ENCODE measurements around the gene RPL38. TPM values are rescaled to one million over a fixed set of nuclear protein-coding genes. Genes with fewer than 3 reads are reported as not detected.

Gene RPL38
- total RNA-seq, 1 donor from 2014 or later, result 1,161 TPM

- Mint-ChIP-seq H3K4me1 (ENCODE audit: low read depth) (peaks cover 38% of the 10 kb centered on the region), H3K27ac (no peak overlapping the region), H3K27me3 (ENCODE audit: insufficient read depth) (peaks cover 4% of the 10 kb centered on the region), H3K9me3 (no peaks in the 10 kb centered on the region), H3K4me3 (no peak overlapping the region), H3K36me3 (ENCODE audit: low read depth) (peaks cover 13% of the 10 kb centered on the region)
- DNase-seq (ENCODE audit: low spot score), result no peak
- intact Hi-C loops (cut with micrococcal nuclease), result no loop called here
Measured at GRCh38 chr17:74215342-74215727, 11.9 kb downstream of the RPL38 start.

- H3K27ac Mint-ChIP-seq, result no peak overlapping the region
Measured at GRCh38 chr17:74216505-74216904, 13.0 kb downstream of the RPL38 start.

GRCh38 chr17:74217037-74217730 lies 13.7 kb downstream of the RPL38 start:
- Mint-ChIP-seq H3K27ac (no peak overlapping the region), H3K4me3 (no peak overlapping the region), H3K9me3 (no peaks in the 10 kb centered on the region), H3K27me3 (ENCODE audit: insufficient read depth) (peaks cover 4% of the 10 kb centered on the region), H3K4me1 (ENCODE audit: low read depth) (peaks cover 27% of the 10 kb centered on the region), H3K36me3 (ENCODE audit: low read depth) (peaks cover 6% of the 10 kb centered on the region)
- DNase-seq (ENCODE audit: low spot score), result no peak
- intact Hi-C loops (cut with micrococcal nuclease), result no loop called here

More at GRCh38 chr17:74216505-74216904, 13.0 kb downstream of the RPL38 start:
- DNase-seq (ENCODE audit: low spot score), result no peak
- Mint-ChIP-seq H3K9me3 (no peaks in the 10 kb centered on the region), H3K4me3 (no peak overlapping the region), H3K36me3 (ENCODE audit: low read depth) (peaks cover 9% of the 10 kb centered on the region), H3K4me1 (ENCODE audit: low read depth) (peaks cover 33% of the 10 kb centered on the region), H3K27me3 (ENCODE audit: insufficient read depth) (peaks cover 4% of the 10 kb centered on the region)
- intact Hi-C loops (cut with micrococcal nuclease), result no loop called here

- no peak overlapping the region for H3K4me3 Mint-ChIP-seq
- peaks cover 3% of the 10 kb centered on the region for H3K36me3 Mint-ChIP-seq (ENCODE audit: low read depth)
- H3K9me3 Mint-ChIP-seq, result no peaks in the 10 kb centered on the region
- peaks cover 4% of the 10 kb centered on the region for H3K27me3 Mint-ChIP-seq (ENCODE audit: insufficient read depth)
- peaks cover 23% of the 10 kb centered on the region for H3K4me1 Mint-ChIP-seq (ENCODE audit: low read depth)
- H3K27ac Mint-ChIP-seq, result no peak overlapping the region
- intact Hi-C loops (cut with micrococcal nuclease), result no loop called here
- no peak for DNase-seq (ENCODE audit: low spot score)
Measured at GRCh38 chr17:74217888-74218287, 14.4 kb downstream of the RPL38 start.

DNA sequence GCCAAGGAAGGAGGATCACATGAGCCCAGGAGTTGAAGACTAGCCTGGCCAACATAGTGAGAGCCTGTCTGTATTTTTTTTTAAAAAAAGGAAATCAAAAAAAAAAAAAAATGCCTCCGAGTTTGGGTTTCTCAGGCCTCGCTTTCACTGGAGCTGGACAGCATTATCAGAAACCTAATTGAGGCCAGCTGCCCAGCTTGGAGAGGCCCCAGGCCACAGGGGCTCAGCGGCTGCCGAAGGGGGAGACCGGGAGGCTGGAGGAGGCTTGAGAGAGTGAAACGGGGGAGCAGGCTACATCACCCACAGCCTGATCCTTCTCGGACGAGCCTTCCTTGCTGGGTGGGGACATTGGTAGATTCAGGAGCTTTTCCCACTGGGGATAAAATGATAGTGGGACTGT lies 15.0 kb downstream of the RPL38 start:
- no peak overlapping the region for H3K27ac Mint-ChIP-seq
- peaks cover 1% of the 10 kb centered on the region for H3K36me3 Mint-ChIP-seq (ENCODE audit: low read depth)
- peaks cover 4% of the 10 kb centered on the region for H3K27me3 Mint-ChIP-seq (ENCODE audit: insufficient read depth)
- H3K4me3 Mint-ChIP-seq, result no peak overlapping the region
- intact Hi-C loops (cut with micrococcal nuclease), result no loop called here
- peaks cover 19% of the 10 kb centered on the region for H3K4me1 Mint-ChIP-seq (ENCODE audit: low read depth)
- no peaks in the 10 kb centered on the region for H3K9me3 Mint-ChIP-seq
- DNase-seq (ENCODE audit: low spot score), result no peak

- intact Hi-C loops (cut with micrococcal nuclease), result no loop called here
Measured at GRCh38 chr17:74219576-74220133, 16.2 kb downstream of the RPL38 start.

GRCh38 chr17:74220219-74220618 lies 16.7 kb downstream of the RPL38 start:
- intact Hi-C loops (cut with micrococcal nuclease), result no loop called here
- no peak overlapping the region for H3K27ac Mint-ChIP-seq
- peaks cover 12% of the 10 kb centered on the region for H3K4me1 Mint-ChIP-seq (ENCODE audit: low read depth)
- peaks cover 1% of the 10 kb centered on the region for H3K36me3 Mint-ChIP-seq (ENCODE audit: low read depth)
- no peak overlapping the region for H3K4me3 Mint-ChIP-seq
- DNase-seq (ENCODE audit: low spot score), result no peak
- no peaks in the 10 kb centered on the region for H3K9me3 Mint-ChIP-seq
- peaks cover 3% of the 10 kb centered on the region for H3K27me3 Mint-ChIP-seq (ENCODE audit: insufficient read depth)

More at GRCh38 chr17:74219576-74220133, 16.2 kb downstream of the RPL38 start:
- Mint-ChIP-seq H3K9me3 (no peaks in the 10 kb centered on the region), H3K27me3 (ENCODE audit: insufficient read depth) (peaks cover 3% of the 10 kb centered on the region), H3K36me3 (ENCODE audit: low read depth) (peaks cover 1% of the 10 kb centered on the region), H3K4me1 (ENCODE audit: low read depth) (peaks cover 12% of the 10 kb centered on the region), H3K27ac (no peak overlapping the region), H3K4me3 (no peak overlapping the region)
- DNase-seq (ENCODE audit: low spot score), result no peak

DNA sequence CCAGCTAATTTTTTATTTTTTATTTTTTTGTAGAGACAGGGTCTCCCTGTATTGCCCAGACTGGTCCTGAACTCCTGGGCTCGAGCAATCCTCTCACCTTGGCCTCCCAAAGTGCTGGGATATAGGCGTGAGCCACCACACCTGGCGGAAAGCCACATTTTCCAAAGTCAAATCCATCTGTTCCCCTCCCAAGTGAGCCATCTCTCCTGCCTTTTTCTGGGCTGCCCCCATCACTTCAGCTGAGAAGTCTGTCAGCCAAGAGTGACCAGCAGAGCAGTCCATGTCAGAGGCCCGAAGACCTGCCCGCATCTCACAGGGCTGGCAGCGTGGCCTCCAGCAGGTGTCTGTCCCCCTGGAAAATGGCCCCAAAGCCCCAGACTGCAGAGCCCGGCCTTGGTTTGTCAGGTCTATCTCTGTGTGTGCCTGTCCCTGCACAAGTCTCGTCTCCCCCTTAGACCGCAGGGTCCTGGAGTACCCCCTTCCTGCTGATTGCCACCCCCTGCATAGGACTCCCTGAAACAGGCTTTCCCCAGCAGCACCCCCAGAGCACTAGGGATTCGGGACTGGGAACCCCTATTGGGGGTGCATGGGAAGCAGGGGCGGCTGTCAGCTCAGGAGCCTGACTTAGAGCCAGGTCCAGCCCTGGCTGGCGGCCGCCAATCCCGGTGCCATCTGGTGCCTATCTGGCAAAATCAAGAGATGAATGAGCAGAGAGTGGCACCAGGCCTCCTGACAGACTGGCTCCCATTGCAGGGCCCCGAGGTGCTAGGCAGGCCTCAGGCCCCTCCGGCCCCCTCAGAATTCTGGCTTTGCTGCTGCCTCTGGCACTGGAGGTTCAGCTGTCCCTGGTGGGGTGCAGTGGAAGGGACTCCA lies 17.7 kb downstream of the RPL38 start:
- peaks cover 3% of the 10 kb centered on the region for H3K36me3 Mint-ChIP-seq (ENCODE audit: low read depth)
- no peaks in the 10 kb centered on the region for H3K27me3 Mint-ChIP-seq (ENCODE audit: insufficient read depth)
- no peak overlapping the region for H3K4me3 Mint-ChIP-seq
- no peaks in the 10 kb centered on the region for H3K9me3 Mint-ChIP-seq
- peaks cover 6% of the 10 kb centered on the region for H3K4me1 Mint-ChIP-seq (ENCODE audit: low read depth)
- no peak for DNase-seq (ENCODE audit: low spot score)
- H3K27ac Mint-ChIP-seq, result no peak overlapping the region
- intact Hi-C loops (cut with micrococcal nuclease), result no loop called here

GRCh38 chr17:74222399-74222798 lies 18.9 kb downstream of the RPL38 start:
- Mint-ChIP-seq H3K4me1 (ENCODE audit: low read depth) (no peaks in the 10 kb centered on the region), H3K4me3 (no peak overlapping the region), H3K36me3 (ENCODE audit: low read depth) (peaks cover 1% of the 10 kb centered on the region), H3K9me3 (no peaks in the 10 kb centered on the region), H3K27me3 (ENCODE audit: insufficient read depth) (no peaks in the 10 kb centered on the region), H3K27ac (no peak overlapping the region)
- intact Hi-C loops (cut with micrococcal nuclease), result no loop called here
- no peak for DNase-seq (ENCODE audit: low spot score)

- Mint-ChIP-seq H3K4me3 (no peak overlapping the region), H3K27me3 (ENCODE audit: insufficient read depth) (no peaks in the 10 kb centered on the region), H3K9me3 (no peaks in the 10 kb centered on the region), H3K4me1 (ENCODE audit: low read depth) (no peaks in the 10 kb centered on the region), H3K27ac (no peak overlapping the region), H3K36me3 (ENCODE audit: low read depth) (peaks cover 4% of the 10 kb centered on the region)
- no peak for DNase-seq (ENCODE audit: low spot score)
- intact Hi-C loops (cut with micrococcal nuclease), result no loop called here
Measured at GRCh38 chr17:74223901-74224300, 20.4 kb downstream of the RPL38 start.

- Mint-ChIP-seq H3K4me1 (ENCODE audit: low read depth) (no peaks in the 10 kb centered on the region), H3K27me3 (ENCODE audit: insufficient read depth) (no peaks in the 10 kb centered on the region), H3K36me3 (ENCODE audit: low read depth) (peaks cover 4% of the 10 kb centered on the region), H3K4me3 (no peak overlapping the region), H3K9me3 (no peaks in the 10 kb centered on the region), H3K27ac (no peak overlapping the region)
- no peak for DNase-seq (ENCODE audit: low spot score)
- intact Hi-C loops (cut with micrococcal nuclease), result no loop called here
Measured at GRCh38 chr17:74224959-74225725, 21.7 kb downstream of the RPL38 start.

GRCh38 chr17:74226252-74226651 lies 22.8 kb downstream of the RPL38 start:
- no peaks in the 10 kb centered on the region for H3K4me1 Mint-ChIP-seq (ENCODE audit: low read depth)
- no peak overlapping the region for H3K27ac Mint-ChIP-seq
- H3K4me3 Mint-ChIP-seq, result no peak overlapping the region
- intact Hi-C loops (cut with micrococcal nuclease), result no loop called here
- no peaks in the 10 kb centered on the region for H3K27me3 Mint-ChIP-seq (ENCODE audit: insufficient read depth)
- DNase-seq (ENCODE audit: low spot score), result no peak
- peaks cover 4% of the 10 kb centered on the region for H3K36me3 Mint-ChIP-seq (ENCODE audit: low read depth)
- no peaks in the 10 kb centered on the region for H3K9me3 Mint-ChIP-seq
